Suprapubic skin (tissue), 4 donors: ENCODE data around the gene WWC1.

Experiments used
- CTCF ChIP-seq, 2 donors: fragments of 200-600 bp in 1 of 2; fragments of 450-650 bp in 1 of 2; sonication (generic) in 1 of 2; IDR thresholded peaks; one replicate each; pipeline ENCODE4 v1.5.1; 2016 to 2019; ENCODE audit warnings: antibody characterized with exemption in 2 of 2, mild to moderate bottlenecking in 1 of 2, moderate library complexity in 1 of 2
- EP300 ChIP-seq: sonication (generic); formaldehyde crosslinking; IDR thresholded peaks from one replicate; pipeline ENCODE4 v1.6.1; 2017; ENCODE audit warnings: antibody characterized with exemption
- POLR2A ChIP-seq, 2 donors: fragments of 450-650 bp; IDR thresholded peaks; one replicate each; pipeline ENCODE4 v1.6.1; 2017; ENCODE audit warnings: antibody characterized with exemption in 2 of 2, mild to moderate bottlenecking in 2 of 2, moderate library complexity in 2 of 2
- POLR2AphosphoS5 ChIP-seq, 3 donors: sonication (generic); formaldehyde crosslinking; IDR thresholded peaks; one replicate each; pipeline ENCODE4 v1.6.1; 2017; ENCODE audit warnings: antibody characterized with exemption in 3 of 3

- TF ChIP-seq CTCF (IDR thresholded peaks at IDR 0.05) (no peak), POLR2A (IDR thresholded peaks at IDR 0.05) (no peak), EP300 (no peak), POLR2AphosphoS5 (IDR thresholded peaks at IDR 0.05) (no peak)
These were observed 152.7 kb downstream of the WWC1 start for GRCh38 chr5:168443950-168444700.
